RPMI7951 (cell line): ENCODE measurements around the gene CDKN1C. TPM values are rescaled to one million over a fixed set of nuclear protein-coding genes. Genes with fewer than 3 reads are reported as not detected.
"Not testable (repeated sequence)": the region's sequence is repeated elsewhere in the genome, so short reads cannot be mapped to it uniquely, and the experiment has no call there.

ENCODE experiments used
- DNase-seq: peaks from one replicate; pipeline ENCODE4 v3.0.0-alpha.2; 2012; ENCODE audit warnings: low read depth
- total RNA-seq: library from RNA; depleted of rRNA; stranded (reverse); fragments of >200 nt; shearing (Covaris generic); gene quantifications from 2 replicates; pipeline ENCODE4 v1.2.3, GENCODE V29; 2014

Gene CDKN1C
- total RNA-seq, 1 experiment from 2014 or later, result 1.2 TPM

GRCh38 chr11:2909133-2909902 lies 23.7 kb upstream of the CDKN1C start:
- no peak for DNase-seq

DNA sequence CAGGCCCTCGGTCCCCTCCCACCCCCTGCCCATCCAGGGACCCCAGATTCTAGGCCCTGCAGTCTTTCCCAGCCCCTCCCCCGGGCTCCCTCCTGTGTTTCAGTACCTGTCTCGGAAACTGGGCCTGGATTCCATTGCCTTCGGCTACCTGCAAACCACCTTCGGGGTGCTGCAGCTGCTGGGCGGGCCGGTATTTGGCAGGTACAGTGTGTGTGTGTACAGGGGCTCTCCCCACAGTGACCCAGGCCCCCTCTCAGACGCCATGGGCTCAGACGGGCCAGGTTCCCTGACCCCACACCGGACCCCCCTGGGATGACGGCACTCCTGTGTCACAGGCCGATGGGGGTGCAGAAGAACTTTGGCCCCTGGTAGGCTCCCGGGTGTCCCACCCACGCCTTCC lies 22.6 kb upstream of the CDKN1C start:
- DNase-seq, result no peak

DNA sequence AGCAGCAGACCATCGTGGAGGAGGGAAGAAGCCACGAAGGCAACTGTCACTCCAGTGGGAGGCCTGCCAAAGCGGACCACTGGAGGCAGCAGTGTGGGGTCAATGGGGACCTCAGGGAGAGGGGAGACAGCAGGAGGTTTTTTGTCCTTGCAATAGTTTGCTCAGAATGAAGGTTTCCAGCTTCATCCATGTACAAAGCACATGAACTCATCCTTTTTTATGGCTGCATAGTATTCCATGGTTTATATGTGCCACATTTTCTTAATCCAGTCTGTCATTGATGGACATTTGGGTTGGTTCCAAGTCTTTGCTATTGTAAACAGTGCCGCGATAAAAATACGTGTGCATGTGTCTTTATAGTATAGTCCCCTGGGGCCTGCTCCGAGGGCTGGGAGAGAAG lies 19.7 kb upstream of the CDKN1C start:
- not testable (repeated sequence) for DNase-seq

- no peak for DNase-seq
Measured at GRCh38 chr11:2904153-2905052, 18.8 kb upstream of the CDKN1C start.

- DNase-seq, result no peak
Measured at GRCh38 chr11:2903672-2904011, 18.1 kb upstream of the CDKN1C start.

GRCh38 chr11:2902784-2903671 lies 17.5 kb upstream of the CDKN1C start:
- DNase-seq, result no peak

DNA sequence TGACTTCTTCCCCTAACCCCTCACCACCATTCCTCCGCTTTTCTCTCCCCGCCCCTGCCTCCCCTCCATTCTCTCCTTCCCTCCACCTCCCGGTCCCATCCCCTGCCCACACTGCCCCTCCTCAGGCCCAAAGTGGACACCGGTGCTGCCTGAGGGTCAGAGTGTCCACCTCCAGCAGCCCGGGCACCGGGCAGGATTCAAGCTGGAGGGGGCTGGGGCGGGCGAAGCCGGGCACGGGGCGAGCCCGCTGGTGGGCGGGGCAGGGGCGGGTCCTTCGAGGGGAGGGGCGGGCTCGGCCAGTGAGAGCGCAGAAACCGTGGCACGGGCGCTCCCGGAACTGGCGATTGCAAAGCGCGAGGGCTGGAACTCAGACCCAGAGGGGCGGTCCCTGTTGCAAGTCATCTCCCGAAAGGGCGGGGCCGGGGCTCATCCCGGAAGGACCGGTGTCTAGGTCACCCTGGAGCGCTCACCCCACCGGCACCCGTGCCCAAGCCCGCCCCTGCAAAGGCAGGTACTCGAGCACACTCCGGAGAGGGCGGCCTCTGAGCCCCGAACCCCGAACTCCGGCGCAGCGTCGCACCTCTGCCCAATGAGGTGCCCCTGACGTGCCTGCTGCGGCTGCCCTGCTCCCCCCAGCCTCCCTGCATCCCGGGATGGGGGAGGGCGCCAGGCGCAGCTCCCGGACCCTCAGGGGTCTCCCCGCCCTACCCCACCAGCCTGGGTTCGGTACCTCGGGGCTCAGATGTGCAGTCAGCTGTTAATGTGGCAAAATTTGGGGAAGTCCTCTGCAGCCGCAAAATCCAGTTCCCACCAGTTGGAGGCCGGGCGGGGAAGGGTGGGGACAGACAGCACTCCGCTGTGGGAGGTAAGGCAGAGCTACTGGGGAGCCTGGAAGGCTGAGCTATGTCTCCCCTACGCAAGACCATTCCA lies 16.5 kb upstream of the CDKN1C start:
- peak; percentile 89 for DNase-seq

DNA sequence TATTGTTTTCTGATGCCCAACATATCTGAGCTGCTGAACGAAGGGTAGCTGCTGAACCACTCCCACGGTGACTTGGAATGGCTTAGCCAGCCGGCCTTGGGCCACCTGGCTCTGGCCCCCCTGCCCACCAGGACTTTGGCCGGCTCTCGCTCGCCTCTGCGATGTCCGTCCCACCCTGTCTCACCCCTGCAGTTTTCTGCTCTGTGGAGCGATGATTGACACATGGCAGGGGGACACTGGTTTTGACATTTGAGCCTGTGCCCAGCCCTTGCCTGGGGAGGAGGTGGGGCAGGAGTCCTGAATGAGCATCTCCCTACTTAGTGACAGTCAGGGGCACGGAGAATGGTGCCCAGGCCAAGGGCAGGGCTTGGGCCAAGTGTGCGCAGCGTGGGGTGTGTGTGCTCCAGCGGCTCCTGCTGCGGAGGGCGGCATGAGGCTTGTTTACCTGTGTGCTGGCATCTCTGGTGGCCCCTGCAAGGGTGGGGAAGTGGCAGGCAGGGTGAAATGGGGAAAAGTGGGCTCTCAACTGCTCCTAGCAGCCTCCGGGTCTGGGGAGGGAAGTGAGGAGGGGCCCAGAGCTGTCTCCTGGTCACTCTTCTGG lies 15.7 kb upstream of the CDKN1C start:
- DNase-seq, result no peak

GRCh38 chr11:2899080-2899783 lies 13.7 kb upstream of the CDKN1C start:
- DNase-seq, result peak; percentile 81

DNA sequence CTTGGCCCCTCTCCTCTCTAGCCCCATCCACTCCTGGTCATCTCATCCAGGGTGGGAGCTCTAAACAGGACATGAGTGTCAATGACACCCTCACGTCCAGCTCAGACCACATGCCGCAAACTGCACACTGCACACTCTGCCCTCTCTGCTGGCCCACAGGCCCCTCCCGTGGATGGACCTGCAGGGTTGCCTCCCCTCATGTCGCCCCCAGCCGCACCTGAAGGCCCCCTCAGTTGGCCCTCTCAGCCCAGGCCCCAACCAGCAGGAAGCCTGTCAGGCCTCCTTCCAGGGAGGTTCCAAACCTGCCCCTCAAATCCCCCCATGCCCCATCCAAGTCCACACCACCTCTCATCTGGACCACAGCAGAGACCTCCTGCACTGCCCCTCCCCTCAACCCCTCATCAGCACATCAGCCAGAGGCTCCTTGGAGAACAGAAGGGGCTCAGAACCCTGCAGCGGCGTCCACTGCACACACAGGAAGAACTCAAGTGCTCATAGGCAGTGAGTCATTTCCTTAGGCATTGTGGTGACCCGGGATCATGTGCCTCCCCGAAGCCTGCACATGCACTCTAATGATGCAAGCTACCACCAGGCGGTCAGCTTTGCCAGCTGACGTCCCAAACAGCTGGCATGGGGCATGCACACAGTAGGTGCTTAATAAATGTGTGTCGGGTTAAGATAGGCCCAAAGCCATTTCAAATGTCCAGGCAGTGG lies 12.9 kb upstream of the CDKN1C start:
- DNase-seq, result peak; percentile 91

DNA sequence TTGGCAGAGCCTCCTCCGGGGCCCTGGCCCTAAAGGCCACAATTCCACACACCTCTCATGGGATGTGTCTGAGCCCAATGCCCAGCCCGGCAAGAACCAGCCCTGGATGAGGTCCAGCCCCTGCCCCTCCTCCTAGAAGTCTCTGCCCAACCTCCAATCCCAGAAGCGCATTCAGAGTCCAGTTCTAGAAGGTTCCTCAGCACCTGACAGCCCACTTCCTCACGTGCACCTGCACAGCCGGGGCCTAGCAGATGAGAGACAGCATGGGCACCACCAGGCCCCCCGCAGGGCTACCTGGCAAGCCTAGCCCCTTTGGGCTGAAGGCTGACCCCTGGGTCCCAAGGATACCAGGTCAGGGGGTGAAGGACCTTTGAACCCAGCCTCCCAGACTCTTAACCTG lies 11.5 kb upstream of the CDKN1C start:
- DNase-seq, result no peak

DNA sequence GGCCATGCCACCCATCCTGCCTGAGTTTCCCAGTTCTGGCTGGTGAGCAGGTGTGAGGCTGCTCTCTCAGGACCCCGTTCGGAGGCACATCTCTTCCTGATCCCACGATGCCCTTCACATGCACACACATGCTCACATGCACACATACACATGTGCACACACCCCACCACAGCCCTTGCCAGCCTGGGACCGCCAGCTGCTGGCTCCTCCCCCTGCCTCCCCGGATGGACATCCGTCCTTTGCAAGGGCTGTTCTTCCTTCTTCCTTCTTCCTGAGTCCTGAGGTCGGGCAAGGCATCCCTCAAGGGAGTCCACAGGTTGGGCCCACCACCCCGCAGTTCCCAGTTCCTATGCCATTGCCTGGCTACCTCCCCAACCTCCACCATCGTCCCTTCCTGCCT lies 10.5 kb upstream of the CDKN1C start:
- DNase-seq, result no peak

DNA sequence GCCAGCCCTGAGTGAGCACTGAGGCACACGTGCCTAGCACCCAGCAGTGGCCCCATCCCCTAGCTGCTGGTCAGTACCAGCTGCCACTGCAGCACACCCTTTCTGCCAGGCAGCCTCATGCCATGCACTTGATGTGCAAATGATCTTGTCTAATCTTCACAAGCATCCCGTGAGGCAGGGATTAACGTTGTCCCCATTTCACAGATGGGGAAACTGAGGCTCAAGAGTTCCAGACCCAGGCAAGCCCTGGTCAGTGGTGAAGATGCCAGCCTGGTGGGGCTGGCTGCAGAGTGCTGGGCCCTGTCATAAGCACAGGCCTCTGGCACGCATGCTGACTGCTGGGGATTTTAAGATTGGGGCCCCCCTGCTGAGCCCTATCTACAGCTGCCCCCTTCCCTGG lies 8.4 kb upstream of the CDKN1C start:
- no peak for DNase-seq

DNA sequence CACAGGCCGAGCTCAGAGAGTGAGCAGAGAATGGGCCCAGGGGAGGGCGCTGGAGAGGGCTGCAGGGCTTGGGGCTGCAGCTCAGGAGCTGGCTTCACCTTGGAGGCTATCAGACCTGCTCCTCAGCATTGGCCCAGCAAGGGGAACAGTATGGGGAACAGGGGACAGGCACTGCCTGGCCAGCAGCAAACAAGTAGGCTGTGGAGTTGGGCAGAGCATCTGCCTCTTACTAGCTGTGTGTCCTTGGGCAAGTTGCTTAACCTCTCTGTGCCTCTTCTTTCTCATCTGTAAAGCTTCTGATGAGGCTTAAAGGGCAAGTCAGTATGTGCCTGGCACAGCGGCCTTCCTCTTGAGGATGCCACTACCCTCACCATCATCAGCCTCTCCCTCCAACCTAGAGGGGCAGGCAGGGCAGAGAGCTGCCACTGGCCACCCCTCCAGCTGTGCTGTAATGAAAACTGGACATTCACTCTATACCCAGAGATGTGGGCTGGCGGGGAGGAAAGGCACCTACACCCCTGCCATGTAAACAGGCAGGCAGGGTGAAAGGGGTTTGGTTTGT lies 7.5 kb upstream of the CDKN1C start:
- DNase-seq, result no peak

- DNase-seq, result no peak
Measured at GRCh38 chr11:2892215-2892966, 6.8 kb upstream of the CDKN1C start.

DNA sequence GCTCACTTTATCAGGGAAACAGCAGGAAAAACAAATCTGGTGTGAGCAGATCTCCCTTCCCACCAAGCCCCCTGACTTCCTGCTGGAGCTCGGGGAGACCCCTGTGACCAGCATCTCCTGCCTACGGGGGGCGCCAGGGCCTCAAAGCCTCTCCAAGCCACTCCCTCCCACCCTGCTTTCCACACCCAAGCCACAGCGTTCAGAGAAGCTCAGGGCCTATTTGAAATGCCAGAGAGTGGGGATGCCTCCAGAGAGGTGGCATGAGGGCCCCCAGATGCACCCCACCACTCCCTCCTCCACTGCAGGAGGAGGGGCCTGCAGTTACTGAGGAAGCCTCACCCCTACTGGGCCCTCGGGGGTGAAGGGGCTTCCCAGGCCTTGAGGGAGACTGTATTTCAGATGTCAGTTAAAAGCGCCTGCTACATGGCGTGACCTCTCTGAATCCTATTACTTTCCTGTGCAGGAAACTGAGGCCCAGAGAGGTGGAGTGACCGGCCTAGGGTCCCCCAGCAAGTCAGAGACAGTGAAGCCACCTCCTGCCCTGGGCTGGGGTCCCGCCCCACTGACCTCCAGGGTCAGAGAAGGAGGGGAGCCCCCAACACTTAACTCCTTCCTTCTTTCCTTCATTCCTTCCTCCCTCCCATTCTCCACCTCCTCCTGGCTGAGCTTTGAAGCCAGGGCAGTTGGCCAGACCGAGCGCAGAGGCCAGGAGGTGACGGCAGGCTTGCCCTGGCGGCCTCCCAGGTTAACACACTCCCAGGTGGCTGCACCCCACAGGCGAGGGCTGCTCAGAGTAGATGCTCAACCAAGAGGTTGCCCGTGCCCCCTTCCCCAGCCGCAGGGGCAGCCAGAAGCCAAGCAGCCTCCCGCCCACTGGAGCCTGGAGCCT lies 6.0 kb upstream of the CDKN1C start:
- no peak for DNase-seq
